Thyroid gland (tissue), 4 donors: ENCODE results near the gene COL21A1. TPM values are rescaled to one million over a fixed set of nuclear protein-coding genes. Genes with fewer than 3 reads are reported as not detected.
A peak's percentile ranks its signal among the peaks of the same experiment; 100 is the strongest.

Source experiments
- DNase-seq, 2 donors: peaks; one replicate each; pipeline ENCODE4 v3.0.0-alpha.2; 2019
- H3K27ac ChIP-seq, 3 donors: fragments of 200-600 bp; sonication (generic); 1 replicate in 2 of 3; 2 replicates in 1 of 3; pipeline ENCODE4 v1.5.1; 2016 to 2019; ENCODE audit warnings: mild to moderate bottlenecking in 1 of 3, moderate library complexity in 1 of 3
- H3K27me3 ChIP-seq: fragments of 200-600 bp; sonication (generic); one replicate; pipeline ENCODE4 v1.5.1; 2019
- H3K36me3 ChIP-seq, 2 donors: fragments of 200-600 bp; sonication (generic); one replicate each; pipeline ENCODE4 v1.5.1; 2016 to 2019
- H3K4me1 ChIP-seq, 2 donors: fragments of 200-600 bp; sonication (generic); one replicate each; pipeline ENCODE4 v1.5.1; 2017 to 2019
- H3K4me3 ChIP-seq, 3 donors: fragments of 200-600 bp; sonication (generic); replicated peaks in 1 of 3; 1 replicate in 2 of 3; 2 replicates in 1 of 3; pipeline ENCODE4 v1.5.1; 2016; ENCODE audit warnings: mild to moderate bottlenecking in 1 of 3
- H3K9me3 ChIP-seq: fragments of 200-600 bp; sonication (generic); one replicate; pipeline ENCODE4 v1.5.1; 2017
- CTCF ChIP-seq, 6 experiments: fragments of 200-600 bp in 3 of 6; fragments of 450-650 bp in 3 of 6; sonication (generic) in 3 of 6; IDR thresholded peaks; one replicate each; pipeline ENCODE4 v1.5.1; 2016 to 2019; ENCODE audit warnings: antibody characterized with exemption in 6 of 6, mild to moderate bottlenecking in 2 of 6, inconsistent platforms in 1 of 6, moderate library complexity in 1 of 6
- POLR2A ChIP-seq, 2 donors: fragments of 450-650 bp; IDR thresholded peaks; one replicate each; pipeline ENCODE4 v1.6.1; 2017; ENCODE audit warnings: antibody characterized with exemption in 2 of 2, mild to moderate bottlenecking in 2 of 2, moderate library complexity in 1 of 2
- WGBS, 2 donors: methylation state at CpG; one replicate each; pipeline ENCODE4 v1.1.5; 2017; 5-methylcytosine and 5-hydroxymethylcytosine counted together
- intact Hi-C: fragments of 100-400 bp; cut with DNase I; formaldehyde crosslinking; loops from one replicate; pipeline ENCODE4 v1.15.1; 2023
- total RNA-seq, 4 donors: library from RNA; depleted of rRNA; stranded (reverse); fragments of >200 nt; gene quantifications; one replicate each; pipeline ENCODE4 v1.2.3, GENCODE V29; 2016

The COL21A1 gene
- total RNA-seq, 4 donors from 2014 or later: 1.6 to 8.8 (median 3.0) TPM

DNA sequence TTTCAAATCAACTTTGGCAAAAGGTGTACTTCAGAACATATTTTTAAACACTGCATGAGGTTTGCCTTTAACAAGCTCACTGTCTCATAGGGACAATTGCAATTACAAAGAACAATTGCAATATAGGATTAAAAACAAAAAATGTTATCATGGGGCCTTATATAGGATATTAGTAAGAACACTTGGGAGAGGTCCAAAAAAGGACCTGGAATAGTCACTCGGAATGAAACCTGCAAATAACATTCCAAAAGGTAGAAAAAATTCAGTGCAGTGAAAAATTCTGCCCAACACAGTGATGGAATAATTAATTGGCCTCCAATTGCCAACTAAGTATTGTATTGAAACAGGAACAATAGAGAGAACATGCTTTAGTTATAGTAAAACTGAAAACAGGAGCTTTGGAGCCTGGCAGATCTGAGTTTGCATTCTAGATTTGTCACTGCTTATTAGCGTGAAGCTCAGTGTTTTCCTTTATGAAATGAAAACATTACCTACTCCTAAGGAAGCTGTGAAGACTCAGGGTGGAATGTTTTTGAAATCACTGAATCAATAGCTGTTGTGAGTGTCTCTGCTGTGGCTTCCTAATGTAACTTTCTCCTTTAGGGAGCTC lies 199.3 kb downstream of the COL21A1 start:
- intact Hi-C loops: no loop called here
- DNase-seq: no peak
- TF ChIP-seq POLR2A (IDR thresholded peaks at IDR 0.05) (no peak), CTCF (IDR thresholded peaks at IDR 0.05) (no peak)
- Histone ChIP-seq H3K27me3 (no peaks in the 10 kb centered on the region), H3K9me3 (no peaks in the 10 kb centered on the region), H3K36me3 (no peaks in the 10 kb centered on the region), H3K27ac (no peak overlapping the region), H3K4me1 (no peaks in the 10 kb centered on the region), H3K4me3 (no peak overlapping the region)
- 87 to 88% methylated on average over 2 of the region's 2 CpGs for WGBS, 2 donors

DNA sequence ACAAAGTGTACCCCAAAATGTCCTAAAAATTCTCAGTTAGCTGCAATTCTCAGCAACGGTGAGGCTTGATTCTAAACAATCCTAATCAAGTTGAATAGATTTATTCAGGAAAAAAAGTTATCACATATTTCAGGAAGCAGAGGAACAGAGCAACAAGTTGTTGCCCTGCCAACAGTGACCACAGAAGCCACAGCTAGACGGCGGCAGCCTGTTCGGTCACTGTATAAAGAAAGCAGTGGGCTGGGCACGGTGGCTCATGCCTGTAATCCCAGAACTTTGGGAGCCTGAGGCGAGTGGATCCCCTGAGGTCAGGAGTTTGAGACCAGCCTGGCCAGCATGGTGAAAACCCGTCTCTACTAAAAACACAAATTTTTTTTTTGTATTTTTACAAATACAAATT lies 200.8 kb downstream of the COL21A1 start:
- no peak overlapping the region for H3K4me3 ChIP-seq
- intact Hi-C loops: no loop called here
- H3K36me3 ChIP-seq: no peaks in the 10 kb centered on the region
- TF ChIP-seq POLR2A (IDR thresholded peaks at IDR 0.05) (no peak), CTCF (IDR thresholded peaks at IDR 0.05) (no peak)
- 51 to 83% methylated on average over 7 of the region's 7 CpGs for WGBS, 2 donors
- H3K9me3 ChIP-seq: no peaks in the 10 kb centered on the region
- peak in 1 of 2 donors; percentile 2 for DNase-seq
- H3K27me3 ChIP-seq: no peaks in the 10 kb centered on the region
- H3K4me1 ChIP-seq: no peaks in the 10 kb centered on the region
- no peak overlapping the region for H3K27ac ChIP-seq

- Histone ChIP-seq H3K27ac (no peak overlapping the region), H3K4me1 (no peaks in the 10 kb centered on the region), H3K27me3 (no peaks in the 10 kb centered on the region), H3K9me3 (no peaks in the 10 kb centered on the region), H3K4me3 (no peak overlapping the region), H3K36me3 (no peaks in the 10 kb centered on the region)
- DNase-seq: no peak
- TF ChIP-seq CTCF (IDR thresholded peaks at IDR 0.05): no peak
- no peak for TF ChIP-seq POLR2A (IDR thresholded peaks at IDR 0.05)
- intact Hi-C loops: no loop called here
- 80 to 85% methylated on average over 4 of the region's 4 CpGs for WGBS, 2 donors
These were observed 203.6 kb downstream of the COL21A1 start for GRCh38 chr6:56043761-56044160.

DNA sequence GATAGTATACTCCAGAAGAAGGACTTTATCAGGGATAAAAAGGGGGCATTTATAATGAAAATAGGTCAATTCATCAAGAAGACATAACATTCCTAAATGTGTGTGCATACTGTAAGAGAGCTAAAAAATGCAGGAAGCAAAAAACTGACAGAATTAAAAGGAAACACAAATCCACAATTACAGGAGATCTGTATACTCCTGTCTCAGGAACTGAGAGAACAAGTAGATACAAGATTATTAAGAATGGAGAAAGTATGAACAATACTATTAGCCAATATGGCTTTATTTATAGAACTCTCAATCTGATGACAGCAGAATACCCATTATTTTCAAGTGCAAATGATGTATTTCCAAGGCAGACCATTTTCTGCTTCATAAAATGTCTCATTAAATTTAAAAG lies 204.3 kb downstream of the COL21A1 start:
- H3K4me1 ChIP-seq: no peaks in the 10 kb centered on the region
- no peaks in the 10 kb centered on the region for H3K9me3 ChIP-seq
- TF ChIP-seq CTCF (IDR thresholded peaks at IDR 0.05) (no peak), POLR2A (IDR thresholded peaks at IDR 0.05) (no peak)
- no peak overlapping the region for H3K4me3 ChIP-seq
- DNase-seq: no peak
- no peaks in the 10 kb centered on the region for H3K36me3 ChIP-seq
- intact Hi-C loops: no loop called here
- H3K27ac ChIP-seq: no peak overlapping the region
- no peaks in the 10 kb centered on the region for H3K27me3 ChIP-seq

DNA sequence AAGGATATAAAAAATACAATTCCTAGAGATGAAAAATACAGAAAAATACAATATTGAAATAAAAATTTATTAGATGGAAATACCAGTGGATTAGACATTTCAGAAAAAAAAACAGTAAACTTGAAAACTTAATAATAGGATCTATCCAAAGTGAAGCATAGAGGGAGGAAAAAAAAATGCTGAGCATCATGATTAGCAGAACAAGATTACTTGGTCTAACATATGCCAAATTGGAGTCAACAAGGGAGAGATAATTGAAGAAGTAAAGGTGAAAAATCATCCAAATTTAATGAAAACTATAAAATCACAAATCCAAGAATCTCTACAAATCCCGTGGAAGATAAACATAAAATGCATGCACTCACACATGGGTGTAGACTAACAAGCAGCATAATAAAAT lies 205.8 kb downstream of the COL21A1 start:
- H3K27ac ChIP-seq: no peak overlapping the region
- no peaks in the 10 kb centered on the region for H3K36me3 ChIP-seq
- TF ChIP-seq POLR2A (IDR thresholded peaks at IDR 0.05) (no peak), CTCF (IDR thresholded peaks at IDR 0.05) (no peak)
- 92 to 98% methylated on average over 1 of the region's 1 CpG for WGBS, 2 donors
- H3K9me3 ChIP-seq: no peaks in the 10 kb centered on the region
- intact Hi-C loops: no loop called here
- H3K4me3 ChIP-seq: no peak overlapping the region
- H3K4me1 ChIP-seq: no peaks in the 10 kb centered on the region
- no peaks in the 10 kb centered on the region for H3K27me3 ChIP-seq
- DNase-seq: no peak
